Muscle of arm (tissue), 12 donors: ENCODE measurements around the gene SYT15. TPM values are rescaled to one million over a fixed set of nuclear protein-coding genes. Genes with fewer than 3 reads are reported as not detected.

Source experiments
- polyA plus RNA-seq, 12 donors: library from polyadenylated mRNA; unstranded; fragments of 120-200 nt; gene quantifications; one replicate each; pipeline ENCODE4 v1.2.1, GENCODE V29; 2013; ENCODE audit not compliant: insufficient read length in 12 of 12

The SYT15 gene
- polyA plus RNA-seq, 12 donors: 2.8 to 8.3 (median 5.4) TPM; not detected in 2

Other genes with a start within 250 kb of the SYT15 start
- 10 to 100 TPM in 1 of 12 donors, 1 to 10 TPM in 2, under 1 TPM in 2, not detected in 7; 0.14 to 16.8 (median 2.8) TPM for gene ANXA8L1, start 203.4 kb upstream of the SYT15 start, polyA plus RNA-seq
- gene NPY4R, start 113.2 kb upstream of the SYT15 start, polyA plus RNA-seq: under 1 TPM in 5 of 12 donors, not detected in 7; 0.12 to 0.71 (median 0.21) TPM
- 1 to 10 TPM in 1 of 12 donors, under 1 TPM in 8, not detected in 3; 0.12 to 1.8 (median 0.18) TPM for gene GPRIN2, start 22.5 kb upstream of the SYT15 start, polyA plus RNA-seq